ENCODE measurements around the gene SNCAIP.

- TF ChIP-seq CTCF (IDR thresholded peaks at IDR 0.05), result no peak
- TF ChIP-seq POLR2A (IDR thresholded peaks at IDR 0.05), result no peak
Observed at GRCh38 chr5:122408592-122409224, 96.7 kb downstream of the SNCAIP start.

Measured in prostate gland (tissue), 2 donors.